ENCODE measurements around the gene AADACL4.
A peak's percentile ranks its signal among the peaks of the same experiment; 100 is the strongest.

Gene AADACL4

DNA sequence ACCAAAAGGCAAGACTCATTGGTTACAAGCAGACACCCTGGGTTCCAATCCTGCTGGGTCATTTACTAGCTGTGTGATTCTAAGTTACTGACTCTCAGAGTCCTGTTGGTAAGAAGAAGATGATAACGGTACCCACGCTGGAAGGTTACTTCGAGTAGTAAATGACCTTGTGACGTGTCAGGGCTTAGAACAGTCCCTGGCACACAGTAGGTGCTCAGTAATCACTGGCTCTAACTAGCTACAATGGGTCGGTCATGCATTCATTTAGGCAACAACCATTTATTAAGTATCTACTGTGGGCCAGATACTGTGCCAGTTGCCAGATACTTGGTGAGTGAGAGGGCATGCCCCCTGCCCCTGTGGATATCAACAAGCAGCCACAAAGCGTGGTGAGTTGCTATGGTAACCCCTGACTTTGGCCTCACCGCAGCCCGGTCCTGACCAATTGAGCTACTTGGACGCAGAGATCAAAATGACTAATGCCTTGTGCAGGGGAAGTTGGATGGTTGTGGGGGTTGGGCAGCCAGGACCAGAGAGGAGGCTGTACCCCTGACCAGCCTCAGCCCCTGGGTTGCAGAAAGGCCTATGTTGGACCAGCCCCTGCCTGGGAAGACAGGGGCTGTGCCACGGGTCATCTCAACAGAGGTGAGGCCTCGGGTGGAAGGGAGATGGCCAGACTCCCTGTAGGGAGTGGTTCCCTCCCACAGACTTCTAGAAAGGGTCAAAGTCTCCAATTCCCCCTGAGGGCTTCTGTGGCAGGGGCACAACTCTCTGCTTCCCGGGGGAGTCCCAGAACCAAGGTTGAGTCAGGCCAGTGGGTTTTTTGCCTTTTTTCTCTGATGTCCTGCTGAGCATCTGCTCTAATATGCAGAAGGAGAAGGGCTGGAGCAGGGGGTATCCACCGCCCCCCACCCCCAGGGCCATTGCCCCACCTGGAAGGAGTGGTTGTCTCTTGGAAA lies 41.9 kb upstream of the AADACL4 start:
- 76% methylated on average over 10 to 11 of the region's 13 CpGs for WGBS, 2 experiments (ENCODE audit: insufficient coverage in 2 of 2)
- Histone ChIP-seq H3K36me3 (ENCODE audit: control insufficient read depth, insufficient read depth, low read length) (no peaks in the 10 kb centered on the region), H3K9me3 (ENCODE audit: control insufficient read depth, low read length) (no peaks in the 10 kb centered on the region), H3K4me1 (ENCODE audit: control insufficient read depth, insufficient read depth, low read length, poor library complexity, severe bottlenecking) (peaks cover 24% of the 10 kb centered on the region), H3K4me3 (ENCODE audit: extremely low read depth, insufficient read depth, low read length, poor library complexity, severe bottlenecking) (no peak overlapping the region), H3K27ac (ENCODE audit: low read depth, low read length, severe bottlenecking) (no peak overlapping the region)

GRCh38 chr1:12602659-12603024 lies 41.2 kb upstream of the AADACL4 start:
- H3K36me3 ChIP-seq (ENCODE audit: control insufficient read depth, insufficient read depth, low read length), result no peaks in the 10 kb centered on the region
- H3K4me1 ChIP-seq (ENCODE audit: control insufficient read depth, insufficient read depth, low read length, poor library complexity, severe bottlenecking), result peaks cover 24% of the 10 kb centered on the region
- no peak overlapping the region for H3K4me3 ChIP-seq (ENCODE audit: extremely low read depth, insufficient read depth, low read length, poor library complexity, severe bottlenecking)
- WGBS, 2 experiments (ENCODE audit: insufficient coverage in 2 of 2), result 93 to 94% methylated on average over 5 of the region's 6 CpGs
- H3K9me3 ChIP-seq (ENCODE audit: control insufficient read depth, low read length), result no peaks in the 10 kb centered on the region
- no peak overlapping the region for H3K27ac ChIP-seq (ENCODE audit: low read depth, low read length, severe bottlenecking)

DNA sequence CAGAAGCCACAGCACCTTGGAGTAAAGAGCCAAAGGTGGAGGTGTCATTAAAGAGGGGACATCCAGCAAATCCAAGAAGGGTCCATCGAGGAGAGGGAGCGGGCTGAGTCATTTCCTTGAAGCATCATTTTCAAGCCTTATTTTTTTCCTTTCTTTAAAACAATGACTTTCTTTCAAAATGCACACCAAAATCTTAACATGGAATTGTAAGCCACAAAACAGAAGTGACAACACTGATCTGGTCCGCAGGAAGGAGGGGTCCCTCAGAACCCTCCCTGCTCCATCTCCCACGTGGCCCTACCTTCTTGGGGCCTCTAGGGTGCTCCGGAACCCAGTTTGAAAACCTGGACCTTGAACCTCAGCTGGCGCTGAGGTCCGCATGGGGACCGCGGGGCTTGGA lies 40.7 kb upstream of the AADACL4 start:
- no peak overlapping the region for H3K27ac ChIP-seq (ENCODE audit: low read depth, low read length, severe bottlenecking)
- no peak overlapping the region for H3K4me3 ChIP-seq (ENCODE audit: extremely low read depth, insufficient read depth, low read length, poor library complexity, severe bottlenecking)
- no peaks in the 10 kb centered on the region for H3K36me3 ChIP-seq (ENCODE audit: control insufficient read depth, insufficient read depth, low read length)
- 75 to 78% methylated on average over 6 to 8 of the region's 9 CpGs for WGBS, 2 experiments (ENCODE audit: insufficient coverage in 2 of 2)
- peaks cover 24% of the 10 kb centered on the region for H3K4me1 ChIP-seq (ENCODE audit: control insufficient read depth, insufficient read depth, low read length, poor library complexity, severe bottlenecking)
- no peaks in the 10 kb centered on the region for H3K9me3 ChIP-seq (ENCODE audit: control insufficient read depth, low read length)

GRCh38 chr1:12604114-12604874 lies 39.6 kb upstream of the AADACL4 start:
- peaks cover 24% of the 10 kb centered on the region for H3K4me1 ChIP-seq (ENCODE audit: control insufficient read depth, insufficient read depth, low read length, poor library complexity, severe bottlenecking)
- no peak overlapping the region for H3K4me3 ChIP-seq (ENCODE audit: extremely low read depth, insufficient read depth, low read length, poor library complexity, severe bottlenecking)
- H3K27ac ChIP-seq (ENCODE audit: low read depth, low read length, severe bottlenecking), result peak overlapping the region; percentile 76

DNA sequence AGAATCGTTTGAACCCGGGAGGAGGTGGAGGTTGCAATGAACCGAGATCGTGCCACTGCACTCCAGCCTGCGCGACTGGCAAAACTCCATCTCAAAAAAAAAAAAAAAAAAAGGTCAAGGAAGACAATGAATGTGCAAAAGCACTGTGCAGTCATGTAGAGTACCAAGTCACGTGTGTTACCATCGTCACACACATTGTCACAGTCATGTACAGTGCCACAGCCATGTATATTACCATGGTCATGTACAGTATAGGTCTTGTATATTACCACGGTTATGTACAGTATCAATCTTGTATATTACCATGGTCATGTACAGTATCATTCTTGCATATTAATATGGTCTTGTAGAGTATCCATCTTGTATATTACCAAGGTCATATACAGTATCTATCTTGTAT lies 38.9 kb upstream of the AADACL4 start:
- H3K27ac ChIP-seq (ENCODE audit: low read depth, low read length, severe bottlenecking), result no peak overlapping the region
- H3K4me3 ChIP-seq (ENCODE audit: extremely low read depth, insufficient read depth, low read length, poor library complexity, severe bottlenecking), result no peak overlapping the region
- H3K9me3 ChIP-seq (ENCODE audit: control insufficient read depth, low read length), result no peaks in the 10 kb centered on the region
- H3K4me1 ChIP-seq (ENCODE audit: control insufficient read depth, insufficient read depth, low read length, poor library complexity, severe bottlenecking), result peaks cover 24% of the 10 kb centered on the region
- WGBS, 2 experiments (ENCODE audit: insufficient coverage in 2 of 2), result 67 to 72% methylated on average over 4 of the region's 9 CpGs
- H3K36me3 ChIP-seq (ENCODE audit: control insufficient read depth, insufficient read depth, low read length), result no peaks in the 10 kb centered on the region

More at GRCh38 chr1:12604114-12604874, 39.6 kb upstream of the AADACL4 start:
- no peaks in the 10 kb centered on the region for H3K36me3 ChIP-seq (ENCODE audit: control insufficient read depth, insufficient read depth, low read length)
- H3K9me3 ChIP-seq (ENCODE audit: control insufficient read depth, low read length), result no peaks in the 10 kb centered on the region
- WGBS, 2 experiments (ENCODE audit: insufficient coverage in 2 of 2), result 44 to 54% methylated on average over 8 to 12 of the region's 16 CpGs

DNA sequence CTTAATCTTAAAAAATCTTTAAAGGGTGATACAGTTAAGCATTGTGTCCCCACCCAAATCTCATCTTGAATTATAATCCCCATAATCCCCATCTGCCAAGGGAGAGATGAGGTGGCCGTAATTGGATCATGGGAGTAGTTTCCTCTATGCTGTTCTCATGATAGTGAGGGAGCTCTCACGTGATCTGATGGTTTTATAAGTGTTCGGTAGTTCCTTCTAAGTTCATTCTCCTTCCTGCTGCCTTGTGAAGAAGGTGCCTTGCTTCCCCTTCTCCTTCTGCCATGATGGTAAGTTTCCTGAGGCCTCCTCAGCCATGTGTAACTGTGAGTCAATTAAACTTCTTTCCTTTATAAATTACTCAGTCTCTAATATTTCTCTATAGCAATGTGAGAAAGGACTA lies 36.6 kb upstream of the AADACL4 start:
- Histone ChIP-seq H3K9me3 (ENCODE audit: control insufficient read depth, low read length) (no peaks in the 10 kb centered on the region), H3K4me3 (ENCODE audit: extremely low read depth, insufficient read depth, low read length, poor library complexity, severe bottlenecking) (no peak overlapping the region), H3K4me1 (ENCODE audit: control insufficient read depth, insufficient read depth, low read length, poor library complexity, severe bottlenecking) (peaks cover 19% of the 10 kb centered on the region), H3K36me3 (ENCODE audit: control insufficient read depth, insufficient read depth, low read length) (no peaks in the 10 kb centered on the region), H3K27ac (ENCODE audit: low read depth, low read length, severe bottlenecking) (no peak overlapping the region)
- 100% methylated on average over 2 of the region's 3 CpGs; no CpG with 5 or more reads in 1 of the 2 experiments for WGBS, 2 experiments (ENCODE audit: insufficient coverage in 2 of 2)

GRCh38 chr1:12608311-12608957 lies 35.5 kb upstream of the AADACL4 start:
- Histone ChIP-seq H3K4me1 (ENCODE audit: control insufficient read depth, insufficient read depth, low read length, poor library complexity, severe bottlenecking) (peaks cover 8% of the 10 kb centered on the region), H3K36me3 (ENCODE audit: control insufficient read depth, insufficient read depth, low read length) (no peaks in the 10 kb centered on the region), H3K4me3 (ENCODE audit: extremely low read depth, insufficient read depth, low read length, poor library complexity, severe bottlenecking) (no peak overlapping the region), H3K9me3 (ENCODE audit: control insufficient read depth, low read length) (no peaks in the 10 kb centered on the region), H3K27ac (ENCODE audit: low read depth, low read length, severe bottlenecking) (no peak overlapping the region)
- WGBS, 2 experiments (ENCODE audit: insufficient coverage in 2 of 2), result 89 to 92% methylated on average over 4 of the region's 5 CpGs

DNA sequence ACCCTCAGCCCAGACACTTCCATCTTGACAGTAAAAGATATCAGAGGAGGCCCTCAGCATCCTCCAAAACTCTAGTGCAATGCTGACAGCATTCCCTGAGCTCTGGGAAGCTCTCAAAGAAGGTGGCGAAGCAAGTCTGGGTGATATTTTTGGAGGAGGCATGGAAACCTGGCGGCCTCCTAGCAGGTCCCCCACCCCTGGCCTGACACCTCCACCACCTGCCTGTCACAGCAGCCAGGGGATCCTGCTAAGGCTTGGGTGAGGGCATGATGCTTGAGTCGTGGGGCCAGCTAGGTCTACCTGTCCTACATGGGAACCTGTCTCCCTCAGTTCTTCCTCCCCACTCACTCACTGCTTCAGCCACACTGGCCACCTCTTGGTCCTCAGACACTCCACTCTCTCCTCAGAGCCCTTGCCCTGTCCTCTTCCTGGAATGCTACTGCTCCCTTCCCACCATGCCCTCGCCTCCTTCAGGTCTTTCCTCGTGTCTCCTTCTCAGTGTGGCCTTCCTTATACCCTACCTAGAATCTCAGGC lies 34.3 kb upstream of the AADACL4 start:
- H3K36me3 ChIP-seq (ENCODE audit: control insufficient read depth, insufficient read depth, low read length), result no peaks in the 10 kb centered on the region
- no peak overlapping the region for H3K27ac ChIP-seq (ENCODE audit: low read depth, low read length, severe bottlenecking)
- no peak overlapping the region for H3K4me3 ChIP-seq (ENCODE audit: extremely low read depth, insufficient read depth, low read length, poor library complexity, severe bottlenecking)
- H3K4me1 ChIP-seq (ENCODE audit: control insufficient read depth, insufficient read depth, low read length, poor library complexity, severe bottlenecking), result no peaks in the 10 kb centered on the region
- H3K9me3 ChIP-seq (ENCODE audit: control insufficient read depth, low read length), result no peaks in the 10 kb centered on the region
- 93 to 98% methylated on average over 3 to 4 of the region's 5 CpGs for WGBS, 2 experiments (ENCODE audit: insufficient coverage in 2 of 2)

DNA sequence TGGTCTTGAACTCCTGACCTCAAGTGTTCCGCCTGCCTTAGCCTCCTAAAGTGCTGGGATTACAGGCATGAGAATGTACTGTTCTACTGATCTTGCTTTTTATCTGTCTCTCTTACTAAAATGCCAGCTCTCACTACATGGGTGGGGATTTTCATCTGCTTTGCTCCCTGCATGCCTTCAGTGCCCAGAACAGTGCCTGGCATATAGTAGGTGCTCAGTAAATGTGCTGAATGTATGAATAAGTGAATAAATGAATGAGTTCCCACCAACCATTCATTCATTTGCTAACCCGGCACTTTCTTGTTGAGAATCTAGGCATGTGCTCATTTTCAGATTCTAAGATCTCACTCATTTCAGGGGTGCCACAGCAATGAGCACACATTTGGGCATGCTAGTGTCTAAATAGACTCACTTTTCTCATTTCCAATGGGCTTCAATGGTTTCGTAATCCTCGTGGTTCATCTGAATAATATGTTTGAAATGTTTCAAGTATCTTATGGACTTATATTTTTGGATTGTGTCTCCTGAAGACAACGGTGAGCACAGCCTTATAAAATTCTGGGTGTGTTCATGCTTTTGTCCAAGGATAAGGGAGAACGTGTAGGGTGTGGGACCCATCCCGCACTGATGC lies 33.5 kb upstream of the AADACL4 start:
- WGBS, 2 experiments (ENCODE audit: insufficient coverage in 2 of 2), result 92 to 100% methylated on average over 5 to 6 of the region's 7 CpGs
- Histone ChIP-seq H3K9me3 (ENCODE audit: control insufficient read depth, low read length) (no peaks in the 10 kb centered on the region), H3K4me1 (ENCODE audit: control insufficient read depth, insufficient read depth, low read length, poor library complexity, severe bottlenecking) (peaks cover 8% of the 10 kb centered on the region), H3K4me3 (ENCODE audit: extremely low read depth, insufficient read depth, low read length, poor library complexity, severe bottlenecking) (no peak overlapping the region), H3K36me3 (ENCODE audit: control insufficient read depth, insufficient read depth, low read length) (no peaks in the 10 kb centered on the region), H3K27ac (ENCODE audit: low read depth, low read length, severe bottlenecking) (no peak overlapping the region)

- H3K27ac ChIP-seq (ENCODE audit: low read depth, low read length, severe bottlenecking), result no peak overlapping the region
These were observed 32.9 kb upstream of the AADACL4 start for GRCh38 chr1:12610941-12611340.

More at GRCh38 chr1:12610941-12611340, 32.9 kb upstream of the AADACL4 start:
- H3K36me3 ChIP-seq (ENCODE audit: control insufficient read depth, insufficient read depth, low read length), result no peaks in the 10 kb centered on the region
- peaks cover 13% of the 10 kb centered on the region for H3K4me1 ChIP-seq (ENCODE audit: control insufficient read depth, insufficient read depth, low read length, poor library complexity, severe bottlenecking)
- H3K9me3 ChIP-seq (ENCODE audit: control insufficient read depth, low read length), result no peaks in the 10 kb centered on the region
- WGBS, 2 experiments (ENCODE audit: insufficient coverage in 2 of 2), result 96 to 99% methylated on average over 6 to 7 of the region's 7 CpGs
- H3K4me3 ChIP-seq (ENCODE audit: extremely low read depth, insufficient read depth, low read length, poor library complexity, severe bottlenecking), result no peak overlapping the region
